RWPE2 (cell line): ENCODE results near the gene CFAP46.

Experiments
- ATAC-seq: fragments of 200-7000 bp; cut with Tn5 transposase; 3 replicates; pipeline ENCODE4 v1.9.1; 2021; ENCODE audit warnings: low read depth
- DNase-seq: peaks from one replicate; pipeline ENCODE4 v3.0.0-alpha.2; 2020; ENCODE audit warnings: low spot score
- H3K27ac ChIP-seq: fragments of 450-650 bp; 2 replicates; pipeline ENCODE4 v1.5.1; 2017; ENCODE audit warnings: mild to moderate bottlenecking; ENCODE audit not compliant: poor library complexity, severe bottlenecking
- H3K27me3 ChIP-seq: fragments of 250-450 bp; sonication (Bioruptor Pico); 2 replicates; pipeline ENCODE4 v1.5.1; 2021; ENCODE audit warnings: mild to moderate bottlenecking, moderate library complexity; ENCODE audit not compliant: insufficient read depth, poor library complexity, severe bottlenecking
- H3K36me3 ChIP-seq: fragments of 250-450 bp; sonication (Bioruptor Pico); 2 replicates; pipeline ENCODE4 v1.5.1; 2020; ENCODE audit warnings: low read depth, mild to moderate bottlenecking, moderate library complexity
- H3K4me1 ChIP-seq: fragments of 250-450 bp; sonication (Bioruptor Pico); 2 replicates; pipeline ENCODE4 v1.5.1; 2021; ENCODE audit warnings: mild to moderate bottlenecking, moderate library complexity; ENCODE audit not compliant: insufficient read depth, poor library complexity, severe bottlenecking
- H3K4me3 ChIP-seq: fragments of 250-450 bp; sonication (Bioruptor Pico); 2 replicates; pipeline ENCODE4 v1.5.1; 2021; ENCODE audit warnings: mild to moderate bottlenecking, moderate library complexity; ENCODE audit not compliant: severe bottlenecking
- H3K9me3 ChIP-seq: fragments of 250-450 bp; sonication (Bioruptor Pico); 2 replicates; pipeline ENCODE4 v1.5.1; 2021; ENCODE audit warnings: mild to moderate bottlenecking, moderate library complexity; ENCODE audit not compliant: severe bottlenecking
- TF ChIP-seq, protein P1 (sequence below): fragments of 450-650 bp; IDR thresholded peaks from one replicate; pipeline ENCODE4 v1.5.1; 2017; ENCODE audit warnings: mild to moderate bottlenecking, moderate library complexity; ENCODE audit not compliant: poor library complexity, severe bottlenecking

The CFAP46 gene

DNA sequence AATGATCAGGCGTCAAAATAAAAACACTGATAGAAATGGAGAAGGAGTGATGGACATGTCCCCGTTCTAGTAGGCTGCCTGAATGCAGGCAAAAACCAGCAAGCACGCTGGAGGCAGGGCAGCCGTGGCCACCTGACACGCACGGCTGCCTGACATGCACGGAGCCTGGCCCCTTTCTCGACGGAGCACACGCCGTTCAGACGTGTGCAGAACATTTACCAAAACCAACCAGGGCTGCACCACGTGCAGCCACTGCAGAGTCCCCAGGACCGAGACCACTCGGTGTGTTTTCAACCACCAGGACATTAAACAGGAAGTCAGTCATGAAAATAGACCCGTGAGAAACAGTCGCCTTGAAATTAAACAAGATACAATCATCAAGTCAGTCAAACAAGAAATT is 94.5 kb downstream of the CFAP46 start:
- Histone ChIP-seq H3K9me3 (no peaks in the 10 kb centered on the region), H3K4me1 (no peaks in the 10 kb centered on the region), H3K27ac (no peak overlapping the region), H3K36me3 (no peaks in the 10 kb centered on the region), H3K27me3 (peaks cover 27% of the 10 kb centered on the region), H3K4me3 (no peak overlapping the region)
- DNase-seq (no peak), ATAC-seq (no peak)
- TF ChIP-seq, protein P1, sequence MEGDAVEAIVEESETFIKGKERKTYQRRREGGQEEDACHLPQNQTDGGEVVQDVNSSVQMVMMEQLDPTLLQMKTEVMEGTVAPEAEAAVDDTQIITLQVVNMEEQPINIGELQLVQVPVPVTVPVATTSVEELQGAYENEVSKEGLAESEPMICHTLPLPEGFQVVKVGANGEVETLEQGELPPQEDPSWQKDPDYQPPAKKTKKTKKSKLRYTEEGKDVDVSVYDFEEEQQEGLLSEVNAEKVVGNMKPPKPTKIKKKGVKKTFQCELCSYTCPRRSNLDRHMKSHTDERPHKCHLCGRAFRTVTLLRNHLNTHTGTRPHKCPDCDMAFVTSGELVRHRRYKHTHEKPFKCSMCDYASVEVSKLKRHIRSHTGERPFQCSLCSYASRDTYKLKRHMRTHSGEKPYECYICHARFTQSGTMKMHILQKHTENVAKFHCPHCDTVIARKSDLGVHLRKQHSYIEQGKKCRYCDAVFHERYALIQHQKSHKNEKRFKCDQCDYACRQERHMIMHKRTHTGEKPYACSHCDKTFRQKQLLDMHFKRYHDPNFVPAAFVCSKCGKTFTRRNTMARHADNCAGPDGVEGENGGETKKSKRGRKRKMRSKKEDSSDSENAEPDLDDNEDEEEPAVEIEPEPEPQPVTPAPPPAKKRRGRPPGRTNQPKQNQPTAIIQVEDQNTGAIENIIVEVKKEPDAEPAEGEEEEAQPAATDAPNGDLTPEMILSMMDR: no peak

DNA sequence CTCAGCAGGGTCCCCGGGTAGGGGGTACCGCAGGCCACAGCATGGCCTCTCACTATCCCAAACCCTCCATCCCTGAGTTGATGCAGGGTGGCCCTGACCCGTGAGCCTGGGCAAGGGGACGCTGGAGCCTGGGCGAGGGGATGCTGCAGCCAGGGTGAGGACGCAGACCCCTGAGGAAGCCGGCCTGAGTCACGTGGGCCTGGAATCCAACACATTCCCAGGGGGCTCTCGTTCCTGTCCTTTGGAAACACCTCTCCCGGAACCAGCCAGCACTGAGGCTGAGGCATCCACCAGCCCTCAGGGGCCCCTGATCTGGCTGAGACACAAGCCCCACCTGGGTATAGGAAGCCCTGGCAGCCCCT is 95.0 kb downstream of the CFAP46 start:
- TF ChIP-seq, protein P1: no peak
- no peak for DNase-seq
- H3K4me3 ChIP-seq: no peak overlapping the region
- H3K4me1 ChIP-seq: no peaks in the 10 kb centered on the region
- H3K27ac ChIP-seq: no peak overlapping the region
- H3K9me3 ChIP-seq: no peaks in the 10 kb centered on the region
- peaks cover 23% of the 10 kb centered on the region for H3K27me3 ChIP-seq
- no peaks in the 10 kb centered on the region for H3K36me3 ChIP-seq
- ATAC-seq: no peak

DNA sequence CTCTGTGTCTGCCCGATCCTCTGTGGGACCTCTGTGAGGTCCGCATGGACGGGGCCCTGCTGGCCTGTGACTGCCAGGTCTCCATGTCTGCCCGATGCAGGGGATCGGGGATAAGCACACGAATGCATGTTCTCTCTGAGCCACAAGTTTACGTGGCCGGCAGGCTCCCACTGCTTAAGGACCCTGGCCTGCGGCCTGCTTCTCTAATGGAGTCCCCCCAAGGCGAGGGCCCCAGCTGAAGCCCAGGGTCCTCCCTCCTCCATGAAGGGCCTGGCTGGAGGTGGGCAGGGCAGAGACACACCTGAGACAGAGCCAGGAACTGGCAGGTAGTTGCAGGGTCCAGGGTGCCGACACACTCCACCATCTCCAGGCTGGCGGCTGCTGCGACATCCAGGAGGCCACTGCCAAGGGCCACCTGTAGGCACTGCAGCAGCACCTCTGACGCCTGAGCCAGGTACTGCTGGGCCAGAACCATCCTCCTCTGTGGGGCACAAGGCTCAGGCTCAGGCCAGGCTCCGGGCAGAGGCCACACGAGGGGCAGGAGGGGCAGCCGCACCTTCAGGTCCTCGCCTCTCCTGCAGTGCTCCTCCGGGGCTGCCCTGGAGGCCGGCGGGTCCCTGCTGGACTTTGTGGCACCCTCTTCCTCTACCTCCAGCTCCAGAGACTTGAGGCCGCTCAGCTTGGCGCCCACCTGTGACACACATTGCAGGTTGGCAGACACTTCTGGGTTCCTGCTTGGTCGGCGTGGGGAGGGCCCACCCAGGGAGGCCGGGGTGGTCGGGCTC is 95.5 kb downstream of the CFAP46 start:
- Histone ChIP-seq H3K36me3 (no peaks in the 10 kb centered on the region), H3K9me3 (no peaks in the 10 kb centered on the region), H3K4me3 (no peak overlapping the region), H3K27me3 (peaks cover 23% of the 10 kb centered on the region), H3K4me1 (no peaks in the 10 kb centered on the region), H3K27ac (no peak overlapping the region)
- DNase-seq: peak; percentile 45
- TF ChIP-seq, protein P1: no peak
- ATAC-seq: no peak

DNA sequence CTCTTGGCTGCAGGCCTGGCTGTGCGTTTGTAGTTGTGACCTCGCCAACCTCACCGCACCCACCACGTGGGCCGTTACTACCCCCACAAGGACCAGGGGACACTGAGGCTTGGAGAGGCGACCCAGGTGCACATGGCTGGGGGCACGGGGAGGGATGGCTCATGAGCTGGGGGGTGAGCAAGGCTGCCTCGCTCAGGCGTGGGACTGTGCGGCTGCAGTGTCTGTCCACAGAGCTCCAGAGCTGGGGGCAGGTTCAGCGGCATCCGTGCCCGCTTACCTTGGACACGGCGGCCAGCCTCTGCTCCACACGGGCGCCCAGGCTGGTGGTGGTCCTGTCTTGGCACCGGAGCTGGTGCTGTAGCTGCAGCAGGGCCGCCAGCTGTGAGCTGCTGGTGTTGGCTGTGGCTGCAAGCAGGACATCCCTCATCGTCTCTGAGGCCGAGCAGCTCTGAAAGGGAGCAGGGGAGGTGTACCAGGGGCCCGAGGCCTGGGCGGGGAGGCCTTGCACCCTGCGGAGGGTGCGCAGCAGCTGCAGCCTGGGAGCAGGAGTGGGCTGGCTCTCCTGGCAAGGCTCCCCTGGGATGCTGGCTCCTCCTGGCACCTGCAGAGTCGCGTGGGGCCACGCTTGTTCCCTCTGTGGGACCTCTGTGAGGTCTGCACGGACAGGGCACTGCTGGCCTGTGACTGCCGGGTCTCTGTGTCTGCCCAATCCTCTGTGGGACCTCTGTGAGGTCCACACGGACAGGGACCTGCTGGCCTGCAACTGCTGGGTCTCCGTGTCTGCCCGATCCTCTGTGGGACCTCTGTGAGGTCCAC is 96.4 kb downstream of the CFAP46 start:
- no peak overlapping the region for H3K4me3 ChIP-seq
- H3K27me3 ChIP-seq: peaks cover 23% of the 10 kb centered on the region
- no peaks in the 10 kb centered on the region for H3K4me1 ChIP-seq
- no peaks in the 10 kb centered on the region for H3K36me3 ChIP-seq
- ATAC-seq (no peak), DNase-seq (peak; percentile 36)
- no peak overlapping the region for H3K27ac ChIP-seq
- TF ChIP-seq, protein P1: no peak
- no peaks in the 10 kb centered on the region for H3K9me3 ChIP-seq
